GM19099 (cell line): ENCODE results near the gene KCNK17.

Experiments used
- POLR2A ChIP-seq: IDR thresholded peaks from 3 replicates; pipeline ENCODE4 v1.6.1; 2011; ENCODE audit warnings: low read depth; ENCODE audit not compliant: insufficient read length; ENCODE audit errors: extremely low read depth

KCNK17 gene

DNA sequence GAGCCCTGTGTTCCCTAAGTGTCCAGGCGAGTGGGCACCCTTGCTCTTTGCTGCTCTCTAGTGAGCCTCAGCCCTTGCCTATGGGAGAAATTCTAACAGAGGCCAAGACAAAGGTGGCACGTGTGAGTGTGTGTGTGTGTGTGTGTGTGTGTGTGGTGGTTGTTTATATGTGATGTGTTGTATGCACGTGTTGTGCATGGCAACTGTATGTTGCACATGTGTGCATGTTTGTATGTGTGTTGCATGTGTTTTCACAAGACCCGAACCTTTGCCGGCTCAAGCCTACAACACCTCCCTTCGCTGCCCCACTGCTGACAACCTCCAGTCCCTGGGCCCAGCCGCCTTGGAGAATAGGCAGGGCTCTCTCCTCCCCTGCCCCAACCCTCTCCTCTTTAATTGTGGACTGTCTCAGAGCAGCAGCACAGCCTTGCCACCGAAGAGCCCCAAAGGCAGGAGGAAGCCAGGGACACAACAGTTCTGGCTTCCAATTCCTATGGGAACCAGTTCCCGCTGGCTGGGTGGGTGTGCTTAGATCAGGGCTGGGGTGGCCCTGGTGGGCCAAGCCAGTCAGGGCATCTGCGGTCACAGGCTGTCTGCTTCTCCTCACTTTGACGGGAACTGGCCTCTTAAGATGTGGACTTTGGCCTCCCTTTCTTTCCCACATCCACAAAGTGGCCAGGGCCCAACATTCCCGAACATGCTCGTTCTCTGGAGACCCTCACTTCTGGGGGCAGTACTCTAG lies 5.6 kb upstream of the KCNK17 start:
- no peak for TF ChIP-seq POLR2A

GRCh38 chr6:39317256-39317655 lies 3.0 kb upstream of the KCNK17 start:
- no peak for TF ChIP-seq POLR2A

- TF ChIP-seq POLR2A = no peak
These were observed 520 bp downstream of the KCNK17 start for GRCh38 chr6:39313526-39314272.

GRCh38 chr6:39312912-39313525 lies 1.2 kb downstream of the KCNK17 start:
- TF ChIP-seq POLR2A = no peak

DNA sequence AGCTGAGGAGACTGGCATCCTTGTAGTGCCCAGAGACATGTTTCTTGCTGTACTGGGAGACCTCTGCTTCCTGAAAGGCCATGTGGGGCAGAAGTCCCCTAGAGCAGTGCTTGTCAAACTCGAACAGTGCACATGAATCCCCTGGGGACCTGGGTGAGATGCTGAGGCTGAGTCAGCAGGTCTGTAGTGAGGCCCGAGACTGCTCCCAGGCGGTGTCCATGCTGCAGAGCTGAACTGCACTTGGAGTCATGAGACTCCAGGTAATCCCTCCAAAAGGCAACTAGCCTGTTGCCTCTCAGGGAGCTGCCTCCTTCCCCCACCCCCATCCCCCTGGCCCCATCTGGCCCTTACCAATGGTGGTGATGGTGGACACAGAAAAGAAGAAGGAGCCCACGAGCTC lies 3.7 kb downstream of the KCNK17 start:
- TF ChIP-seq POLR2A = no peak

- TF ChIP-seq POLR2A = no peak
These were observed 4.2 kb downstream of the KCNK17 start for GRCh38 chr6:39309942-39310531.

GRCh38 chr6:39307462-39307861 lies 6.8 kb downstream of the KCNK17 start:
- no peak for TF ChIP-seq POLR2A

GRCh38 chr6:39304951-39305350 lies 9.3 kb downstream of the KCNK17 start:
- TF ChIP-seq POLR2A = no peak

- no peak for TF ChIP-seq POLR2A
These were observed 10.6 kb downstream of the KCNK17 start for GRCh38 chr6:39303425-39304153.

GRCh38 chr6:39302669-39303424 lies 11.4 kb downstream of the KCNK17 start:
- no peak for TF ChIP-seq POLR2A

DNA sequence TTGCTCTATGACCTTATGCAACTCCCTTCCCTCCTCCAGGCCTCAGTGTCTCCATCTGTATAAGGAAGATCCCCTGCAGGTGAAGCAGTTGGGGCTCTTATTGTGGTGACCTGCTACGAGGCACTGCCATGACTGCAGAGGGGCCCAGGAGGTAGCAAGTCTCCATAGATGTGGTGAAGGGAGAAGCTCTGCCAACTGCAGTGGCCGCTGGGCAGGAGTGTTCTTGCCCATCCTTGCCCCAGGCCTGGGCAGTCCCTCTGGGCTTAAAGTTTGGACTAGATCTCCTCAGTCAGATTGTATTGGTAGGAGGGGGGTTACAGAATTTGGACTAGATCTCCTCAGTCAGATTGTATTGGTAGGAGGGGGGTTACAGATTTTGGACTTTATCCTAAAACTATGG lies 12.2 kb downstream of the KCNK17 start:
- no peak for TF ChIP-seq POLR2A

- TF ChIP-seq POLR2A = no peak
These were observed 12.6 kb downstream of the KCNK17 start for GRCh38 chr6:39301606-39302005.

DNA sequence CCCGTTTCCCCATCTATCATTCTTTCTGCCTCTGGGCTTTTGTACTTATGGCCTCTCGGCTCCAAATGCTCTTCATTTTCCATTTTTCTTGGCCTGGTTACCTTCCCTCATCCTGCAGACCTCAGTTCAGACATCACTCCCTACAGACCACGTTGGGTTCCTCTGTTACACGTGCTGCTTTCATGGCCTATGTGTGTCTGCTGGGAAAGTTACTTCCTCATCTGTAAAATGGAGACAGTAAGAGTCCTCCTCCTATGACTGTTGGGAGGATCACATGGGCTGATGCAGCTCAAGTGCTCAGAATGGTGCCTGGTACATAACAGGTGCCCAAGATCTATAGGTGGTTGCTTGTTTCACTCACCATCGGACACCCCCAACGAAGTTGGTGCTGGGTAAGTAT lies 13.5 kb downstream of the KCNK17 start:
- no peak for TF ChIP-seq POLR2A

- TF ChIP-seq POLR2A = no peak
These were observed 16.2 kb downstream of the KCNK17 start for GRCh38 chr6:39298061-39298460.
